SU-DHL-6 (cell line): ENCODE results near the gene ATIC.

Experiments used
- EZH2phosphoT487 ChIP-seq: fragments of 200-600 bp; sonication (generic), shearing (Covaris generic); conservative IDR thresholded peaks from 2 replicates; pipeline ENCODE4 v1.6.1; 2018; ENCODE audit warnings: mild to moderate bottlenecking, antibody characterized with exemption, low read length, moderate library complexity, mixed read lengths
- TF ChIP-seq, protein P1 (sequence below): fragments of 200-600 bp; sonication (generic); IDR thresholded peaks from one replicate; pipeline ENCODE4 v1.5.1; 2017; ENCODE audit warnings: antibody characterized with exemption, mild to moderate bottlenecking, low read length, moderate library complexity; ENCODE audit not compliant: insufficient read depth, poor library complexity, severe bottlenecking

DNA sequence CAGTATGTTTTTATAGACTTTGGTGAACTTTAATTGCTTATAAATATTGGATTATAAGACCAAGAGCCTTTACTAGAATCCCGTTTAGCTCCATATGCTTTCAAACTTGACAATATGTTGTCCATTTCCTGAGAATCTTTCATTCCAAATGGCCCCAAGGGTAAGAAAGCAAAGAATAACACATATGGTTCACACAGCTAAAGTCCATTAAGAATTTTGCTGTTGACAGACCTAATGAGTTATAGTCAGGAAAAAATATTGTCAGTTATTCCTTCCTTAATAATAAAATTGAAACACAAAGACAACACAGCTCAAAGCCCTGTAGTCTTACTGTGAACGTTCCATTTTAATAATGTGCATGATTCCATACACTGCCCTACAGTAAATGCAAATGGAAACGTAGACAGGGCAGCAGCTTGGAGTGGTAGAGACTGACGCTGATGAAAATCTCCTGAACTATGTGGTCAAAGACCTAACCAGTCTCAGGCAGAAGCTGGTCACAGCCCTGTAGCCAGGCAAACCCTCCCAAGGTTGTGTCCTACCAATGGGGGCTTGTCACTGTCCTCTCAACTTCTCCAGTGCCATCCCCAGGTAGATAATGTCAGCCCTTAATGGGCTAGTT lies 49.0 kb upstream of the ATIC start:
- TF ChIP-seq EZH2phosphoT487 = no peak
- TF ChIP-seq, protein P1, sequence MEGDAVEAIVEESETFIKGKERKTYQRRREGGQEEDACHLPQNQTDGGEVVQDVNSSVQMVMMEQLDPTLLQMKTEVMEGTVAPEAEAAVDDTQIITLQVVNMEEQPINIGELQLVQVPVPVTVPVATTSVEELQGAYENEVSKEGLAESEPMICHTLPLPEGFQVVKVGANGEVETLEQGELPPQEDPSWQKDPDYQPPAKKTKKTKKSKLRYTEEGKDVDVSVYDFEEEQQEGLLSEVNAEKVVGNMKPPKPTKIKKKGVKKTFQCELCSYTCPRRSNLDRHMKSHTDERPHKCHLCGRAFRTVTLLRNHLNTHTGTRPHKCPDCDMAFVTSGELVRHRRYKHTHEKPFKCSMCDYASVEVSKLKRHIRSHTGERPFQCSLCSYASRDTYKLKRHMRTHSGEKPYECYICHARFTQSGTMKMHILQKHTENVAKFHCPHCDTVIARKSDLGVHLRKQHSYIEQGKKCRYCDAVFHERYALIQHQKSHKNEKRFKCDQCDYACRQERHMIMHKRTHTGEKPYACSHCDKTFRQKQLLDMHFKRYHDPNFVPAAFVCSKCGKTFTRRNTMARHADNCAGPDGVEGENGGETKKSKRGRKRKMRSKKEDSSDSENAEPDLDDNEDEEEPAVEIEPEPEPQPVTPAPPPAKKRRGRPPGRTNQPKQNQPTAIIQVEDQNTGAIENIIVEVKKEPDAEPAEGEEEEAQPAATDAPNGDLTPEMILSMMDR = no peak
